Panc1 (cell line): Measurements from ENCODE around the gene PHF19. TPM values are rescaled to one million over a fixed set of nuclear protein-coding genes. Genes with fewer than 3 reads are reported as not detected.

Experiments used
- ATAC-seq: fragments of 200-7000 bp; cut with Tn5 transposase; 2 replicates; pipeline ENCODE4 v1.9.1; 2020; ENCODE audit warnings: mild to moderate bottlenecking, moderate library complexity
- BruUV-seq: library from RNA; stranded (reverse); fragments of 400-500 nt; replicated peaks from 2 replicates; lab custom pipeline; 2021; lab: Mats Ljungman, UMichigan
- CTCF ChIA-PET: fragments of 300-600 bp; sonication (Branson Sonifier 250); formaldehyde crosslinking; loops from one replicate; lab custom pipeline; 2022; ENCODE audit warnings: antibody characterized with exemption; lab: Charles Lee
- POLR2A ChIA-PET: fragments of 300-600 bp; sonication (Branson Sonifier 250); formaldehyde crosslinking; loops from one replicate; lab custom pipeline; 2022; ENCODE audit warnings: antibody characterized with exemption; lab: Charles Lee
- DNase-seq: peaks from one replicate; pipeline ENCODE4 v3.0.0-alpha.2; 2010; ENCODE audit warnings: low read depth, low spot score
- H3K27ac ChIP-seq: 2 replicates; pipeline ENCODE4 v1.5.1; 2011; ENCODE audit warnings: mild to moderate bottlenecking, low read length, inconsistent platforms
- H3K27me3 ChIP-seq: fragments of 200-500 bp; sonication (Bioruptor generic); 2 replicates; pipeline ENCODE4 v1.6.0; 2014; ENCODE audit warnings: low read length, inconsistent platforms; ENCODE audit not compliant: control insufficient read depth, insufficient read depth
- H3K36me3 ChIP-seq: fragments of 200-500 bp; sonication (Bioruptor generic); 2 replicates; pipeline ENCODE4 v1.5.1; 2014; ENCODE audit warnings: inconsistent platforms, mild to moderate bottlenecking, low read length, moderate library complexity; ENCODE audit not compliant: control insufficient read depth, insufficient read depth
- H3K4me1 ChIP-seq: 2 replicates; pipeline ENCODE4 v1.5.1; 2011; ENCODE audit warnings: inconsistent platforms, mild to moderate bottlenecking, low read length, moderate library complexity; ENCODE audit not compliant: control insufficient read depth, insufficient read depth
- H3K4me3 ChIP-seq, 2 experiments: 2 replicates each; pipeline ENCODE4 v1.5.1; 2011 to 2012; ENCODE audit warnings: low read depth in 2 of 2, low read length in 2 of 2, mild to moderate bottlenecking in 2 of 2, inconsistent platforms in 1 of 2, moderate library complexity in 1 of 2
- H3K9me3 ChIP-seq: fragments of 200-500 bp; sonication (Bioruptor generic); 2 replicates; pipeline ENCODE4 v1.5.1; 2014; ENCODE audit warnings: low read depth, mild to moderate bottlenecking, inconsistent platforms, low read length, moderate library complexity; ENCODE audit not compliant: control insufficient read depth, insufficient read depth
- POLR2AphosphoS5 ChIP-seq: IDR thresholded peaks from 2 replicates; pipeline ENCODE4 v1.6.1; 2012; ENCODE audit warnings: mild to moderate bottlenecking, low read depth, low read length, moderate library complexity
- SIN3A ChIP-seq: IDR thresholded peaks from 2 replicates; pipeline ENCODE4 v1.6.1; 2012; ENCODE audit warnings: low read depth, mild to moderate bottlenecking, low read length, moderate library complexity, borderline replicate concordance; ENCODE audit not compliant: insufficient read depth
- TCF7L2 ChIP-seq: IDR thresholded peaks from 2 replicates; pipeline ENCODE4 v1.6.1; 2011; ENCODE audit warnings: mild to moderate bottlenecking, low read depth, low read length, inconsistent platforms
- in situ Hi-C: cut with HindIII; loops from 2 replicates; pipeline ENCODE4 v1.10.0; 2016; ENCODE audit warnings: low sequenced_read_pairs, low pct_unique_long_range_greater_than_20kb
- intact Hi-C: fragments of 100-400 bp; cut with micrococcal nuclease; formaldehyde crosslinking; loops from one replicate; pipeline ENCODE4 v1.10.0; 2022; ENCODE audit not compliant: unreplicated experiment
- total RNA-seq: library from RNA; stranded (reverse); gene quantifications from one replicate; pipeline ENCODE4 v1.2.1, GENCODE V29; 2021; ENCODE audit not compliant: unreplicated experiment
- TF ChIP-seq, protein P1 (sequence below), 2 experiments: IDR thresholded peaks; 2 replicates each; pipeline ENCODE4 v1.6.1; 2011 to 2012; ENCODE audit warnings: low read depth in 2 of 2, control low read depth in 1 of 2, low read length in 1 of 2, mild to moderate bottlenecking in 1 of 2, moderate library complexity in 1 of 2; ENCODE audit not compliant: insufficient read depth in 1 of 2
- TF ChIP-seq, protein P2 (sequence below): fragments of 450-650 bp; IDR thresholded peaks from 2 replicates; pipeline ENCODE4 v1.5.1; 2017; ENCODE audit warnings: mild to moderate bottlenecking

Gene PHF19
- total RNA-seq, 1 experiment from 2014 or later: 91.1 TPM

DNA sequence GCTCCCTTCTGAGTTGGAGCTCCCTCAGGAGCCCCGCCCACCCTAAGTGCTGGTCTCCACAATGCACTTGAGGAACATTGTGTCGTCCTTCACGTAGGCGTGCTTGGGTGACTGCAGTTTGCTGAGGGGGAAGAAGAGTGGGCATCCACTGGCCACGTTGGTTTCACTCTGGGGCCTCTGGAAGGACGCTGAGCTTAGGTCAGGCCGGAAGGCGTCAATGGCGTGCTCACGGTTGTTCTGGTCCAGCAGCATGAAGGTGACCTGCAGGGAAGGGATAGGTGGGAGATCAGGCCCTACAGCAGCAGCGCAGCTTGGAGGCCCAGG lies 28.0 kb upstream of the PHF19 start:
- no TSS peak for BruUV-seq

DNA sequence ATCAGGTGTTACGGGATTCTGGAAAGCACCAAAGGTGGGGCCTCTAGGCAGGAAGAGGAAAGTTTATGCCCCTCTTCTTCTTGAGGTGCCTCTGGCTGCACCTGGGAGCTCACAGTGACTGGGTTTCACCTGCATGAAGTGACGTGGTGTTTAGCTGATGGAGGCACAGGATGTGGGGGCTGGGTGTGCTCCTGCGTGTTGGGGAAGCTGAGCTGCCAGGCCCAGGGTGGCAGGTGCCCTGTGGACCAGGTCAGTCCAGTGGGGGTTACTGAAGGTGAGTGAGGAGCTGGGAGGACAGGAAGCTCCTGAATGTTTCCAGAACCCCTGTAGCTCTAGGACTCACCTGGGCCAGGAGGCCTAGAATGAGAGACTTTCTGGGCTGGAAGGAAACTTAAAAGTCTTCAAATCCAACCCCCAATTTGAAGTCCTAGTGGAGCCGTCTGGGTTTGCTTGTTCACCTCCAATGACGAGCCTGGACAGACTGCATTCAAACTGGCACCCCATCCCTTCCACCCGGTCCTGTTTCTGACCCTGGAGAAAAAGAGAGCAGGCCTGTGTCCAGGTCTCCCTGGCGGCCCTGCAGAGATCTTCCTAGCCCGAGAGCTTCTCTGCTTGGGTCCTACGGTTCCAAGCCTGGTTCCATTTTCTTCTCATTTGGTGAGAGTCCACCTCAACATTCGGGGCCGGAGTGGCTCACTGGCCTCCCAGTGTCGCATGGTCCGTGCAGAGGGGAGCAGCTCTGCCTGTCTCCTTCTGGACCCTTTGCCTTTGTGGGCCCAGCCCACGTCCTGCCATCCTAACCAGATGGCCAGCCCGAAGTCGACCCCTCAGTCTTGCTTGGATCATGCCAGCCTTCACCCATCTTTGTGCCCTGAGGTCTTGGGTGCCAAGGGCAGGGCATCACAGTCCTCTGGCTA lies 27.3 kb upstream of the PHF19 start:
- DNase-seq (no peak), ATAC-seq (no peak)
- no peak overlapping the region for H3K27ac ChIP-seq
- TF ChIP-seq POLR2AphosphoS5: no peak
- TF ChIP-seq TCF7L2: no peak
- TF ChIP-seq, protein P1, sequence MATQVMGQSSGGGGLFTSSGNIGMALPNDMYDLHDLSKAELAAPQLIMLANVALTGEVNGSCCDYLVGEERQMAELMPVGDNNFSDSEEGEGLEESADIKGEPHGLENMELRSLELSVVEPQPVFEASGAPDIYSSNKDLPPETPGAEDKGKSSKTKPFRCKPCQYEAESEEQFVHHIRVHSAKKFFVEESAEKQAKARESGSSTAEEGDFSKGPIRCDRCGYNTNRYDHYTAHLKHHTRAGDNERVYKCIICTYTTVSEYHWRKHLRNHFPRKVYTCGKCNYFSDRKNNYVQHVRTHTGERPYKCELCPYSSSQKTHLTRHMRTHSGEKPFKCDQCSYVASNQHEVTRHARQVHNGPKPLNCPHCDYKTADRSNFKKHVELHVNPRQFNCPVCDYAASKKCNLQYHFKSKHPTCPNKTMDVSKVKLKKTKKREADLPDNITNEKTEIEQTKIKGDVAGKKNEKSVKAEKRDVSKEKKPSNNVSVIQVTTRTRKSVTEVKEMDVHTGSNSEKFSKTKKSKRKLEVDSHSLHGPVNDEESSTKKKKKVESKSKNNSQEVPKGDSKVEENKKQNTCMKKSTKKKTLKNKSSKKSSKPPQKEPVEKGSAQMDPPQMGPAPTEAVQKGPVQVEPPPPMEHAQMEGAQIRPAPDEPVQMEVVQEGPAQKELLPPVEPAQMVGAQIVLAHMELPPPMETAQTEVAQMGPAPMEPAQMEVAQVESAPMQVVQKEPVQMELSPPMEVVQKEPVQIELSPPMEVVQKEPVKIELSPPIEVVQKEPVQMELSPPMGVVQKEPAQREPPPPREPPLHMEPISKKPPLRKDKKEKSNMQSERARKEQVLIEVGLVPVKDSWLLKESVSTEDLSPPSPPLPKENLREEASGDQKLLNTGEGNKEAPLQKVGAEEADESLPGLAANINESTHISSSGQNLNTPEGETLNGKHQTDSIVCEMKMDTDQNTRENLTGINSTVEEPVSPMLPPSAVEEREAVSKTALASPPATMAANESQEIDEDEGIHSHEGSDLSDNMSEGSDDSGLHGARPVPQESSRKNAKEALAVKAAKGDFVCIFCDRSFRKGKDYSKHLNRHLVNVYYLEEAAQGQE (IDR thresholded peaks at IDR 0.05; ENCODE audit: insufficient read depth in 1 of 2, low read depth in 2 of 2, low read length in 1 of 2): no peak
- TF ChIP-seq, protein P2, sequence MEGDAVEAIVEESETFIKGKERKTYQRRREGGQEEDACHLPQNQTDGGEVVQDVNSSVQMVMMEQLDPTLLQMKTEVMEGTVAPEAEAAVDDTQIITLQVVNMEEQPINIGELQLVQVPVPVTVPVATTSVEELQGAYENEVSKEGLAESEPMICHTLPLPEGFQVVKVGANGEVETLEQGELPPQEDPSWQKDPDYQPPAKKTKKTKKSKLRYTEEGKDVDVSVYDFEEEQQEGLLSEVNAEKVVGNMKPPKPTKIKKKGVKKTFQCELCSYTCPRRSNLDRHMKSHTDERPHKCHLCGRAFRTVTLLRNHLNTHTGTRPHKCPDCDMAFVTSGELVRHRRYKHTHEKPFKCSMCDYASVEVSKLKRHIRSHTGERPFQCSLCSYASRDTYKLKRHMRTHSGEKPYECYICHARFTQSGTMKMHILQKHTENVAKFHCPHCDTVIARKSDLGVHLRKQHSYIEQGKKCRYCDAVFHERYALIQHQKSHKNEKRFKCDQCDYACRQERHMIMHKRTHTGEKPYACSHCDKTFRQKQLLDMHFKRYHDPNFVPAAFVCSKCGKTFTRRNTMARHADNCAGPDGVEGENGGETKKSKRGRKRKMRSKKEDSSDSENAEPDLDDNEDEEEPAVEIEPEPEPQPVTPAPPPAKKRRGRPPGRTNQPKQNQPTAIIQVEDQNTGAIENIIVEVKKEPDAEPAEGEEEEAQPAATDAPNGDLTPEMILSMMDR: no peak
- TF ChIP-seq SIN3A: no peak
- no peak overlapping the region for H3K4me3 ChIP-seq
- intact Hi-C loops: no loop called here
- ChIA-PET CTCF (no interaction called here), POLR2A (no interaction called here)
- in situ Hi-C loops: no loop called here
- no peaks in the 10 kb centered on the region for H3K9me3 ChIP-seq
- no peaks in the 10 kb centered on the region for H3K4me1 ChIP-seq
- BruUV-seq: no TSS peak
- H3K36me3 ChIP-seq: no peaks in the 10 kb centered on the region
- no peaks in the 10 kb centered on the region for H3K27me3 ChIP-seq

More for the DNA sequence above, 28.0 kb upstream of the PHF19 start:
- POLR2A ChIA-PET: no interaction called here
- TF ChIP-seq SIN3A (no peak), TCF7L2 (no peak), POLR2AphosphoS5 (no peak)
- TF ChIP-seq, protein P1 (IDR thresholded peaks at IDR 0.05; ENCODE audit: insufficient read depth in 1 of 2, low read depth in 2 of 2, low read length in 1 of 2): no peak
- TF ChIP-seq, protein P2: no peak
- H3K27me3 ChIP-seq: no peaks in the 10 kb centered on the region
- in situ Hi-C loops: no loop called here
- no peak overlapping the region for H3K27ac ChIP-seq
- H3K4me1 ChIP-seq: no peaks in the 10 kb centered on the region
- CTCF ChIA-PET: no interaction called here
- no peak overlapping the region for H3K4me3 ChIP-seq
- no peaks in the 10 kb centered on the region for H3K9me3 ChIP-seq
- intact Hi-C loops: no loop called here
- H3K36me3 ChIP-seq: no peaks in the 10 kb centered on the region
- ATAC-seq: no peak
- DNase-seq: no peak
